HCT116 (cell line): ENCODE measurements around the gene ARHGAP29. TPM values are rescaled to one million over a fixed set of nuclear protein-coding genes. Genes with fewer than 3 reads are reported as not detected.

Experiments
- ATAC-seq: fragments of 200-7000 bp; cut with Tn5 transposase; 2 replicates; pipeline ENCODE4 v1.9.1; 2020; ENCODE audit warnings: mild to moderate bottlenecking, moderate library complexity
- BruUV-seq: library from RNA; stranded (reverse); fragments of 400-500 nt; replicated peaks from 2 replicates; lab custom pipeline; 2021; lab: Mats Ljungman, UMichigan
- CTCF ChIA-PET: fragments of 300-600 bp; sonication (Branson Sonifier 250); formaldehyde crosslinking; loops from one replicate; lab custom pipeline; 2021; ENCODE audit warnings: antibody characterized with exemption; lab: Charles Lee
- POLR2A ChIA-PET: fragments of 300-600, 350-600 bp; sonication (Branson Sonifier 250); formaldehyde crosslinking; loops from one replicate; lab custom pipeline; 2021; ENCODE audit warnings: antibody characterized with exemption; lab: Charles Lee
- RAD21 ChIA-PET, 2 experiments: fragments of 300-600 bp; sonication (Branson Sonifier 250); formaldehyde crosslinking; loops; one replicate each; lab custom pipeline; 2023; ENCODE audit warnings: low total read pairs in 2 of 2; ENCODE audit not compliant: uncharacterized antibody in 2 of 2, unreplicated experiment in 2 of 2, low non-redundant PET in 1 of 2; lab: Charles Lee
- DNase-seq: peaks from one replicate; pipeline ENCODE4 v3.0.0-alpha.2; 2010; ENCODE audit warnings: low read depth, low spot score
- H2AFZ ChIP-seq: fragments of 200-600 bp; shearing (Covaris generic), sonication (generic); 2 replicates; pipeline ENCODE4 v1.6.1; 2017; ENCODE audit warnings: low read depth, mixed run types, mixed read lengths, antibody characterized with exemption, low read length; ENCODE audit not compliant: poor library complexity, severe bottlenecking
- H3K27ac ChIP-seq: 2 replicates; pipeline ENCODE4 v1.5.1; 2012; ENCODE audit warnings: low read depth, low read length
- H3K27me3 ChIP-seq: fragments of 200-600 bp; sonication (generic); 2 replicates; pipeline ENCODE4 v1.6.1; 2016; ENCODE audit warnings: mixed run types, low read length, mixed read lengths; ENCODE audit not compliant: insufficient read depth
- H3K36me3 ChIP-seq, 2 experiments: fragments of 200-500 bp in 1 of 2; fragments of 200-600 bp in 1 of 2; sonication (Bioruptor generic) in 1 of 2; sonication (generic) in 1 of 2; 2 replicates each; pipeline versions ENCODE4 v1.5.1 to v1.6.1; 2014 to 2016; ENCODE audit warnings: low read length in 2 of 2, inconsistent platforms in 1 of 2, mixed read lengths in 1 of 2, mixed run types in 1 of 2; ENCODE audit not compliant: insufficient read depth in 2 of 2, control insufficient read depth in 1 of 2
- H3K4me1 ChIP-seq, 2 experiments: fragments of 200-600 bp in 1 of 2; sonication (generic) in 1 of 2; 2 replicates each; pipeline versions ENCODE4 v1.5.1 to v1.6.1; 2012 to 2017; ENCODE audit warnings: low read length in 2 of 2, inconsistent platforms in 1 of 2, mild to moderate bottlenecking in 1 of 2, mixed read lengths in 1 of 2, mixed run types in 1 of 2, moderate library complexity in 1 of 2; ENCODE audit not compliant: insufficient read depth in 2 of 2, control insufficient read depth in 1 of 2
- H3K4me2 ChIP-seq: fragments of 200-600 bp; sonication (generic); 2 replicates; pipeline ENCODE4 v1.6.1; 2017; ENCODE audit warnings: mixed run types, low read length, mixed read lengths
- H3K4me3 ChIP-seq, 2 experiments: fragments of 200-600 bp in 1 of 2; sonication (generic) in 1 of 2; replicated peaks in 1 of 2; 2 replicates each; pipeline ENCODE4 v1.5.1; 2011 to 2016; ENCODE audit warnings: low read length in 2 of 2, control low read depth in 1 of 2, low read depth in 1 of 2, mild to moderate bottlenecking in 1 of 2, mixed read lengths in 1 of 2, mixed run types in 1 of 2
- H3K79me2 ChIP-seq: fragments of 200-600 bp; sonication (generic); 2 replicates; pipeline ENCODE4 v1.6.1; 2017; ENCODE audit warnings: mild to moderate bottlenecking, mixed run types, low read length, moderate library complexity, mixed read lengths; ENCODE audit not compliant: insufficient read depth
- H3K9ac ChIP-seq: fragments of 200-600 bp; sonication (generic); 2 replicates; pipeline ENCODE4 v1.6.1; 2016; ENCODE audit warnings: low read length, mixed read lengths
- H3K9me2 ChIP-seq: fragments of 200-600 bp; sonication (generic), shearing (Covaris generic); 2 replicates; pipeline ENCODE4 v1.6.1; 2017; ENCODE audit warnings: mixed run types, mild to moderate bottlenecking, moderate library complexity; ENCODE audit not compliant: insufficient read depth
- H3K9me3 ChIP-seq, 2 experiments: fragments of 200-500 bp in 1 of 2; fragments of 200-600 bp in 1 of 2; sonication (Bioruptor generic) in 1 of 2; sonication (generic) in 1 of 2; 2 replicates each; pipeline ENCODE4 v1.6.1; 2014 to 2017; ENCODE audit warnings: low read length in 2 of 2, mixed read lengths in 2 of 2, inconsistent platforms in 1 of 2, low read depth in 1 of 2, mild to moderate bottlenecking in 1 of 2, mixed run types in 1 of 2, moderate library complexity in 1 of 2; ENCODE audit not compliant: control insufficient read depth in 1 of 2, insufficient read depth in 1 of 2
- H4K20me1 ChIP-seq: fragments of 200-600 bp; sonication (generic), shearing (Covaris generic); 2 replicates; pipeline ENCODE4 v1.6.1; 2017; ENCODE audit warnings: mixed run types, mild to moderate bottlenecking, moderate library complexity; ENCODE audit not compliant: insufficient read depth
- CBX3 ChIP-seq: IDR thresholded peaks from 2 replicates; pipeline ENCODE4 v1.6.1; 2012; ENCODE audit warnings: low read depth
- CEBPB ChIP-seq: IDR thresholded peaks from 2 replicates; pipeline ENCODE4 v1.6.1; 2012; ENCODE audit warnings: low read depth
- EGR1 ChIP-seq: IDR thresholded peaks from 2 replicates; pipeline ENCODE4 v1.6.1; 2012; ENCODE audit warnings: low read depth
- FOSL1 ChIP-seq: IDR thresholded peaks from 2 replicates; pipeline ENCODE4 v1.6.1; 2012; ENCODE audit warnings: low read depth
- POLR2AphosphoS5 ChIP-seq: IDR thresholded peaks from 2 replicates; pipeline ENCODE4 v1.6.1; 2011; ENCODE audit warnings: mild to moderate bottlenecking, low read depth, low read length, moderate library complexity
- RAD21 ChIP-seq: IDR thresholded peaks from 2 replicates; pipeline ENCODE4 v1.6.1; 2012; ENCODE audit warnings: low read depth, mild to moderate bottlenecking
- SIN3A ChIP-seq: IDR thresholded peaks from 2 replicates; pipeline ENCODE4 v1.6.1; 2012; ENCODE audit warnings: low read depth
- SRF ChIP-seq: IDR thresholded peaks from 2 replicates; pipeline ENCODE4 v1.6.1; 2012; ENCODE audit warnings: low read depth
- YY1 ChIP-seq: IDR thresholded peaks from 2 replicates; pipeline ENCODE4 v1.6.1; 2011; ENCODE audit warnings: low read length, low read depth, moderate library complexity, mild to moderate bottlenecking; ENCODE audit not compliant: insufficient replicate concordance; ENCODE audit errors: extremely low read depth
- ZFX ChIP-seq: fragments of 450-650 bp; IDR thresholded peaks from 2 replicates; pipeline ENCODE4 v1.6.1; 2017
- ZNF274 ChIP-seq: fragments of 200-500 bp; sonication (Bioruptor generic); IDR thresholded peaks from 2 replicates; pipeline ENCODE4 v1.6.1; 2014; ENCODE audit warnings: mild to moderate bottlenecking, low read depth, low read length, inconsistent platforms
- intact Hi-C: fragments of 100-400 bp; cut with micrococcal nuclease; formaldehyde crosslinking; loops from 2 replicates; pipeline ENCODE4 v1.10.0; 2022
- total RNA-seq: library from RNA; stranded (reverse); gene quantifications from one replicate; pipeline ENCODE4 v1.2.1, GENCODE V29; 2021; ENCODE audit not compliant: unreplicated experiment
- TF ChIP-seq, protein P1 (sequence below): IDR thresholded peaks from 2 replicates; pipeline ENCODE4 v1.6.1; 2012
- TF ChIP-seq, protein P2 (sequence below): IDR thresholded peaks from 2 replicates; pipeline ENCODE4 v1.6.1; 2012

The ARHGAP29 gene
- total RNA-seq, 1 experiment from 2014 or later, result 128 TPM

DNA sequence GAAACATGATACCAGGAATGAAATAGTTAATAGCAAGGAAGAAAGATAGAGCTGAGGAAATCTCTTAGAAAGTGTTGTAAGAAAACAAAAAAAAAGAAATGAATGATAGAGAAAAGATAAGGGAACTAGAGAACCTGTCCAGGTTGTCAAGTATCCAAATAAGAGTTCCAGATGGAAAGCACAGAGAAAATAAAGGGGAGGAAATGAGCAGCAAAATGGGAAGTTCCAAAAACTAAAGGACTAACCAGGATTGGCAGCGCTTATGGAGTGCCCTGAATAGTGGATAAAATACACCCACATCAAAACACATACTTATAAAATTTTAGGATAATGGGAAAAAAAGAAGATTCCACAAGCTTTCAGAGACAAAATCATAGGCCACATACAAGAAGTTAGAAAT is 55.2 kb downstream of the ARHGAP29 start:
- Histone ChIP-seq H3K36me3 (peaks cover 85 to 95% of the 10 kb centered on the region in 2 experiments), H2AFZ (no peak overlapping the region), H4K20me1 (peaks cover 22% of the 10 kb centered on the region; the same call in 1 of the 2 replicates), H3K9me2 (no peaks in the 10 kb centered on the region), H3K4me2 (no peak overlapping the region), H3K27ac (no peak overlapping the region), H3K27me3 (no peaks in the 10 kb centered on the region), H3K79me2 (peaks cover 97% of the 10 kb centered on the region), H3K4me1 (peaks cover 0 to 4% of the 10 kb centered on the region in 2 experiments; a peak in 2 of 4 replicates), H3K9ac (no peak overlapping the region), H3K9me3 (no peaks in the 10 kb centered on the region), H3K4me3 (no peak overlapping the region)
- no peak for TF ChIP-seq ZFX
- no peak for TF ChIP-seq EGR1
- TF ChIP-seq, protein P1, sequence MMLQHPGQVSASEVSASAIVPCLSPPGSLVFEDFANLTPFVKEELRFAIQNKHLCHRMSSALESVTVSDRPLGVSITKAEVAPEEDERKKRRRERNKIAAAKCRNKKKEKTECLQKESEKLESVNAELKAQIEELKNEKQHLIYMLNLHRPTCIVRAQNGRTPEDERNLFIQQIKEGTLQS, result no peak
- no peak for TF ChIP-seq CEBPB
- TF ChIP-seq FOSL1, result no peak
- TF ChIP-seq SRF, result no peak
- TF ChIP-seq SIN3A, result no peak
- TF ChIP-seq YY1, result no peak
- no peak for TF ChIP-seq CBX3
- no peak for TF ChIP-seq RAD21
- no peak for TF ChIP-seq ZNF274
- TF ChIP-seq, protein P2, sequence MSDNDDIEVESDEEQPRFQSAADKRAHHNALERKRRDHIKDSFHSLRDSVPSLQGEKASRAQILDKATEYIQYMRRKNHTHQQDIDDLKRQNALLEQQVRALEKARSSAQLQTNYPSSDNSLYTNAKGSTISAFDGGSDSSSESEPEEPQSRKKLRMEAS, result no peak
- no peak for TF ChIP-seq POLR2AphosphoS5
- intact Hi-C loops, result loop anchor here (10.0 kb wide), 1 partner anchor 117 kb away; no protein-coding TSS in a partner anchor
- ChIA-PET RAD21 (no interaction called here), CTCF (no interaction called here), POLR2A (no interaction called here)
- DNase-seq (no peak), ATAC-seq (no peak)
- no TSS peak for BruUV-seq
